Tibial artery (tissue), 4 donors: ENCODE data around the gene ATP2A3.

Experiments used
- DNase-seq, 2 donors: peaks; one replicate each; pipeline ENCODE4 v3.0.0-alpha.2; 2019
- H3K27ac ChIP-seq, 2 donors: fragments of 200-600 bp; sonication (generic) in 1 of 2; 1 replicate in 1 of 2; 2 replicates in 1 of 2; pipeline ENCODE4 v1.5.1; 2018 to 2019; ENCODE audit warnings: mild to moderate bottlenecking in 1 of 2
- H3K27me3 ChIP-seq, 2 donors: fragments of 200-600 bp; sonication (generic) in 1 of 2; one replicate each; pipeline versions ENCODE4 v1.5.1 to v1.6.0; 2016 to 2019
- H3K36me3 ChIP-seq, 3 donors: fragments of 200-600 bp; sonication (generic) in 2 of 3; one replicate each; pipeline ENCODE4 v1.5.1; 2016 to 2019; ENCODE audit warnings: mild to moderate bottlenecking in 2 of 3
- H3K4me1 ChIP-seq, 4 donors: fragments of 200-600 bp; sonication (generic) in 2 of 4; 1 replicate in 3 of 4; 2 replicates in 1 of 4; pipeline ENCODE4 v1.5.1; 2016 to 2019
- H3K4me3 ChIP-seq, 2 donors: fragments of 200-600 bp; sonication (generic) in 1 of 2; 1 replicate in 1 of 2; 2 replicates in 1 of 2; pipeline ENCODE4 v1.5.1; 2018 to 2019; ENCODE audit warnings: mild to moderate bottlenecking in 2 of 2
- H3K9me3 ChIP-seq, 3 donors: fragments of 200-600 bp; sonication (generic) in 1 of 3; one replicate each; pipeline ENCODE4 v1.5.1; 2016 to 2019
- intact Hi-C: fragments of 100-400 bp; cut with DNase I; formaldehyde crosslinking; loops from one replicate; pipeline ENCODE4 v1.15.0; 2023; ENCODE audit warnings: low total_unique reads
- TF ChIP-seq, protein P1 (sequence below), 2 experiments: fragments of 200-600 bp in 1 of 2; fragments of 450-650 bp in 1 of 2; IDR thresholded peaks; one replicate each; pipeline ENCODE4 v1.5.1; 2017 to 2019; ENCODE audit warnings: antibody characterized with exemption in 2 of 2, mild to moderate bottlenecking in 1 of 2, moderate library complexity in 1 of 2

Gene ATP2A3

DNA sequence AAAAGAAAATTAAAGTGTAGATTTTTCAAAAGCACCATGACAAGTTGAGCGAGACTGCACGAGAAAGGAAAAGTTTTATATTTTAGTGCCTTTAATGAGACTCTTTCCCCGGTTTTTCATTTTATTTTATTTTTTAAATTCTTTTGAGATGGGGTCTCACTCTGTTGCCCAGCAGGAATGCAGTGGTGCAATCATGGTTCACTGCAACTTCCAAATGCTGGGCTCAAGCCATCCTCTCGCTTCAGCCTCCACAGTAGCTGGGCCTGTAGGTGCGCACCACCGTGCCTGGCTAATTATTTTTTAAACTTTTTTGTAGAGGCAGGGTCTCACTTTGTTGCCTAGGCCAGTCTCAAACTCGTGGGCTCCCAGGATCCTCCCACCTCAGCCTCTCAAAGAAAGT lies 5.7 kb upstream of the ATP2A3 start:
- Histone ChIP-seq H3K9me3 (peaks cover 0 to 6% (median 5%) of the 10 kb centered on the region in 3 donors), H3K4me1 (peaks cover 0 to 6% (median 4%) of the 10 kb centered on the region in 4 donors), H3K36me3 (no peaks in the 10 kb centered on the region), H3K27ac (no peak overlapping the region), H3K4me3 (no peak overlapping the region), H3K27me3 (peaks cover 0 to 5% of the 10 kb centered on the region in 2 donors)
- DNase-seq, result no peak
- intact Hi-C loops, result no loop called here
- TF ChIP-seq, protein P1, sequence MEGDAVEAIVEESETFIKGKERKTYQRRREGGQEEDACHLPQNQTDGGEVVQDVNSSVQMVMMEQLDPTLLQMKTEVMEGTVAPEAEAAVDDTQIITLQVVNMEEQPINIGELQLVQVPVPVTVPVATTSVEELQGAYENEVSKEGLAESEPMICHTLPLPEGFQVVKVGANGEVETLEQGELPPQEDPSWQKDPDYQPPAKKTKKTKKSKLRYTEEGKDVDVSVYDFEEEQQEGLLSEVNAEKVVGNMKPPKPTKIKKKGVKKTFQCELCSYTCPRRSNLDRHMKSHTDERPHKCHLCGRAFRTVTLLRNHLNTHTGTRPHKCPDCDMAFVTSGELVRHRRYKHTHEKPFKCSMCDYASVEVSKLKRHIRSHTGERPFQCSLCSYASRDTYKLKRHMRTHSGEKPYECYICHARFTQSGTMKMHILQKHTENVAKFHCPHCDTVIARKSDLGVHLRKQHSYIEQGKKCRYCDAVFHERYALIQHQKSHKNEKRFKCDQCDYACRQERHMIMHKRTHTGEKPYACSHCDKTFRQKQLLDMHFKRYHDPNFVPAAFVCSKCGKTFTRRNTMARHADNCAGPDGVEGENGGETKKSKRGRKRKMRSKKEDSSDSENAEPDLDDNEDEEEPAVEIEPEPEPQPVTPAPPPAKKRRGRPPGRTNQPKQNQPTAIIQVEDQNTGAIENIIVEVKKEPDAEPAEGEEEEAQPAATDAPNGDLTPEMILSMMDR (IDR thresholded peaks at IDR 0.05), result no peak

DNA sequence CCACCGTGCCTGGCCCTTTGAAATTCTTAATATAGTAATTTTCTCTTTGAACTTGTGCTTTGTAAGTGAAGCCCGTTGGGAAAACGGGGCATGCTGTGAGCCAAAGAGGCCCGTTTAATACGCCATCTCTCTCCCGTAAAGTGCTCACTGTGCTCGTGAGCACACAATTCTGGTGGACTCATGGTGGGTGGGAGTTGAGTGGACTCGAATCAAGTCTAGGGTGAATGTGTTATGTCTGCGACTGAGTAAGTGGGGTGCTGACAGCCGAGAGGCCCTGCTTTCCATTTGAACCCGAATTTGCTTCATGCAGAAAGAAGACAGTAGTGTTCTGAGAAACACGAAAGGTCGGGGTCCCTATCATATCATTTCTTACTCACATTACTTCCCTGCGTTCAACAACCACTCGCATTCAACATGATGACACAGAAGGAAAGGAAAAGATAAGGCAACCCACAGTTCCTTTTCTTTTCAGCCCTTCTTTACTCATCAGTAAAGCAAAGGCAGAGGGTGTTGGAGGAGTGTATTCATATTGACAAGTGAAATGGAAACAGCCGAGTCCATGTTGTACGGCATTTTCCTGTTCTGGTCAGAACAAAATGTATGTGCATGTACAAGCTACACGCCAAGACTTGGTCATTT lies 4.8 kb upstream of the ATP2A3 start:
- Histone ChIP-seq H3K4me3 (no peak overlapping the region), H3K27ac (no peak overlapping the region), H3K9me3 (no peaks in the 10 kb centered on the region), H3K4me1 (peaks cover 0 to 16% (median 11%) of the 10 kb centered on the region in 4 donors), H3K36me3 (no peaks in the 10 kb centered on the region), H3K27me3 (peaks cover 0 to 11% of the 10 kb centered on the region in 2 donors)
- TF ChIP-seq, protein P1 (IDR thresholded peaks at IDR 0.05), result no peak
- no peak for DNase-seq
- intact Hi-C loops, result no loop called here

DNA sequence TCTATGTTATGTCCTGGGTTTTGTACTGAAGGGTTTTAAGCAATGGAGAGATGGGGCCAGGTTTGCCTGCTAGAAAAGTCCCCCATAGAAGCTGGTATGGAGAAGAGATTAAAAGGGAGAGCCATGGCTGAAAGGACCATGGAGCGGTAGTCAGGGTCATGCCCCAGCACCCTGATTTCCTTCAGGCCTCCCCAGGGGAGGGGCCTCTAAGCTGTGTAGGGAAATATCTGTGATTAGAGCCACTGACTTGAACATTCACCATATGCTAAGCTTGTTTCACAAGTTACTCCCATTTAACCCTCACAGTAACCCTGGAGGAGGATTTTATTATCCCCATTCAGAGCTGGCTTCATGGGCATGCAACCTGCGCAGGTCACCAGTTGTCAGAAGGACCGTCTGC lies 3.8 kb upstream of the ATP2A3 start:
- DNase-seq, result no peak
- intact Hi-C loops, result no loop called here
- TF ChIP-seq, protein P1 (IDR thresholded peaks at IDR 0.05), result no peak

DNA sequence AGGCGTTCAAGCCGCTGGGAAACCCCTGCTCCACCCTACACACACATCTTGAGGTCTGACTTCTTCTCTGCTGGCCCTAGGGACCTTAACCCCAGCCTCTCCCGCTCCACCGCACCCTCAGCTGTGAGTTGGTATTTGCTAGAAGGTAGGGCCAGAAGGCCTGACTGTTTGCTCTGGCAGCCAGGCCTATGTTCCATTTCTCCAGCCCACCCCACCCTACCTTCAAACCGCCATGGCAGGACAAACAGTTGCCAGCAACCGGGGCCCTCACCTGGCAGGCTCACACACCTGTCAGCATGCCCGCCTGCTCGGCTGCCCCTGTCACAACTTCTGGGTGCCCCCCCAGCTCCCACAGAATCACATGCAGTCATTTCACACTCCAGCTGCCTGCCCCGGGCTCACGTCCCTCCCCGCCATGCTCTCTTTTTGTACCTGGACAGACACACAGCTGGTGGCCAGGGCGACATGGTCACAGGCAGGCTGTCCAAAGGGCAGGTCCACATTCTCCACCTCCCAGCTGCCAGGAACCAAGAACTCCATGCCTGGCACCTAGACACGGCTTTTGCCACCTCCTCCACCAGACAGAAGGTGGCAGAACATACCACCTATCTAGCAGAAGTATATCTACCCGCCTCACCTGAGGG lies 2.6 kb upstream of the ATP2A3 start:
- intact Hi-C loops, result no loop called here
- TF ChIP-seq, protein P1 (IDR thresholded peaks at IDR 0.05), result no peak
- Histone ChIP-seq H3K36me3 (no peaks in the 10 kb centered on the region), H3K27me3 (peaks cover 0 to 28% of the 10 kb centered on the region in 2 donors), H3K9me3 (no peaks in the 10 kb centered on the region), H3K27ac (no peak overlapping the region), H3K4me1 (peaks cover 4 to 37% (median 28%) of the 10 kb centered on the region in 4 donors), H3K4me3 (no peak overlapping the region)
- no peak for DNase-seq

More for the DNA sequence above, 3.8 kb upstream of the ATP2A3 start:
- H3K4me3 ChIP-seq, result no peak overlapping the region
- no peaks in the 10 kb centered on the region for H3K36me3 ChIP-seq
- H3K27me3 ChIP-seq, result peaks cover 0 to 20% of the 10 kb centered on the region in 2 donors
- H3K9me3 ChIP-seq, result no peaks in the 10 kb centered on the region
- H3K4me1 ChIP-seq, result peaks cover 3 to 25% (median 20%) of the 10 kb centered on the region in 4 donors
- no peak overlapping the region for H3K27ac ChIP-seq

DNA sequence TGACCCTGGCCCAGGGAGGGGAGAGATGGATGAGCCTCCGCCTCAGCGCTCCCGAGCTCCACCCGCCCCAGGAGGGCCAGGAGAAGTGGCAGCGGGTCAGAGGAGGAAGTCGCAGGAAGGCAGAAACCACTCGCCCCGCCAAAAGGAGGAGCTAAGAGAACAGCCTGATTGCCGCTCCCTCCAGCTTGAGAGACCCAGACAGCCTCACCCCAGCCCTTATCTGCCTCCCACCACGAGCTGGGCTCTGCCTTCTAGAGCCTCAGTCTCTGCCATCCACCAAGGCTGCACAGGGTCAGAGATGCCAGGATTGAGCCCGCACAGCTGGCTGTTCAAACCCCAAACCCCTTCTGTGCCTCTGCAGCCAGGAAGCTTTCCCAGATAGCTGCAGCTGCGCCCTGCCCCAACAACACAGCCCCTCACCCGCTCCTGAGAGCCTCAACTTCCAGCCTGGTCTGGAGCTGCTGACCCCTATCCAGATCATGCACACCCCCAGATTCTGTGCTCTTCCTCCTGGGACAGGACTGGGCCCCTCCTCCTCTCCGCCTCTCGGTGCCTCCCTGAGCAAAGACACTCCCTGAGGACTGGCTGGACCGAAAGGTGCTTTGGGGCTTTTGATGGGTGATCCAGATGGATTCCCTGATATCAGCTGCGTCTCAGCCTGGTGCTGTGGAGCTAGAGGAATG lies 1.0 kb upstream of the ATP2A3 start:
- H3K4me3 ChIP-seq, result peak overlapping the region; percentile 45 to 55
- TF ChIP-seq, protein P1 (IDR thresholded peaks at IDR 0.05), result no peak
- DNase-seq, result peak; percentile 66 to 77
- peaks cover 0 to 42% of the 10 kb centered on the region in 2 donors for H3K27me3 ChIP-seq
- peak overlapping the region; percentile 23 to 52 for H3K27ac ChIP-seq
- H3K36me3 ChIP-seq, result no peaks in the 10 kb centered on the region
- intact Hi-C loops, result no loop called here
- H3K9me3 ChIP-seq, result no peaks in the 10 kb centered on the region
- peaks cover 4 to 48% (median 31%) of the 10 kb centered on the region in 4 donors for H3K4me1 ChIP-seq
